Subcutaneous adipose tissue (tissue), 4 donors: Measurements from ENCODE around the gene CYGB. TPM values are rescaled to one million over a fixed set of nuclear protein-coding genes. Genes with fewer than 3 reads are reported as not detected.

Experiments
- total RNA-seq, 4 donors: library from RNA; depleted of rRNA; stranded (reverse); fragments of >200 nt; gene quantifications; one replicate each; pipeline ENCODE4 v1.1.0, GENCODE V29; 2016
- TF ChIP-seq, protein P1 (sequence below): fragments of 450-650 bp; IDR thresholded peaks from one replicate; pipeline ENCODE4 v1.5.1; 2016; ENCODE audit warnings: low read depth, mild to moderate bottlenecking, control low read depth, antibody characterized with exemption, moderate library complexity

Gene CYGB
- total RNA-seq, 4 donors from 2014 or later, result 29.9 to 48.6 (median 40.3) TPM

- TF ChIP-seq, protein P1, sequence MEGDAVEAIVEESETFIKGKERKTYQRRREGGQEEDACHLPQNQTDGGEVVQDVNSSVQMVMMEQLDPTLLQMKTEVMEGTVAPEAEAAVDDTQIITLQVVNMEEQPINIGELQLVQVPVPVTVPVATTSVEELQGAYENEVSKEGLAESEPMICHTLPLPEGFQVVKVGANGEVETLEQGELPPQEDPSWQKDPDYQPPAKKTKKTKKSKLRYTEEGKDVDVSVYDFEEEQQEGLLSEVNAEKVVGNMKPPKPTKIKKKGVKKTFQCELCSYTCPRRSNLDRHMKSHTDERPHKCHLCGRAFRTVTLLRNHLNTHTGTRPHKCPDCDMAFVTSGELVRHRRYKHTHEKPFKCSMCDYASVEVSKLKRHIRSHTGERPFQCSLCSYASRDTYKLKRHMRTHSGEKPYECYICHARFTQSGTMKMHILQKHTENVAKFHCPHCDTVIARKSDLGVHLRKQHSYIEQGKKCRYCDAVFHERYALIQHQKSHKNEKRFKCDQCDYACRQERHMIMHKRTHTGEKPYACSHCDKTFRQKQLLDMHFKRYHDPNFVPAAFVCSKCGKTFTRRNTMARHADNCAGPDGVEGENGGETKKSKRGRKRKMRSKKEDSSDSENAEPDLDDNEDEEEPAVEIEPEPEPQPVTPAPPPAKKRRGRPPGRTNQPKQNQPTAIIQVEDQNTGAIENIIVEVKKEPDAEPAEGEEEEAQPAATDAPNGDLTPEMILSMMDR, result no peak
Observed at GRCh38 chr17:76560877-76561221, 23.3 kb upstream of the CYGB start.

DNA sequence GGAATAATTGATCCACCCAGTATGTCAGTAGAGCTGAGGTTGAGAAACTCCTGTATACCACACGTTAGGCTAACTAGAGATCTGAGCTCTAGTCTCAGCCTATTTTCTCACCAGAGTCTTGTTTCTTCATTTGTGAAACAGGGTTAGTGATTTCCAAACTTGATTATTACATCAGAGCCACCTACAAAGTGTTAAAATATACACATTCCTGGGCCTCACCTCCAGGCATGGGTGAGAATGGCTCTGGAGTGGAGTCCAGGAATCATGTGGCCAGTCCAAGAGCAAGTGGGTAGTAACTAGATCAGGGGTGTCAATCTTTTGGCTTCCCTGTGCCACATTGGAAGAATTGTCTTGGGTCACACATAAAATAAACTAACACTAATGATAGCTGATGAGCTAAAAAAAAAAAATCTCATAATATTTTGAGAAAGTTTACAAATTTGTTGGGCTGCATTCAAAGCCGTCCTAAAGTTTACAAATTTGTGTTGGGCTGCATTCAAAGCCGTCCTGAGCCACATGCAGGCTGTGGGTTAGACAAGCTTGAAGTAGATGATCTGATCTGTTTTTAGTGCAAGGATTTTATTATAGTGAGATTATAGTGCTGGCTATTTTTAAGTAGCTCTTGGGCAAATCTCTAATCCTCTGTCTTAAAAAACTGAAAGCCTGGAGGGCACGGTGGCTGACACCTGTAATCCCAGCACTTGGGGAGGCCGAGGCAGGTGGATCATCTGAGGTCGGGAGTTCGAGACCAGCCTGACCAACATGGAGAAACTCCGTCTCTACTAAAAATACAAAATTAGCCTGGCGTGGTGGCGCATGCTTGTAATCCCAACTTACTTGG, 22.7 kb upstream of the CYGB start:
- TF ChIP-seq, protein P1, result no peak

DNA sequence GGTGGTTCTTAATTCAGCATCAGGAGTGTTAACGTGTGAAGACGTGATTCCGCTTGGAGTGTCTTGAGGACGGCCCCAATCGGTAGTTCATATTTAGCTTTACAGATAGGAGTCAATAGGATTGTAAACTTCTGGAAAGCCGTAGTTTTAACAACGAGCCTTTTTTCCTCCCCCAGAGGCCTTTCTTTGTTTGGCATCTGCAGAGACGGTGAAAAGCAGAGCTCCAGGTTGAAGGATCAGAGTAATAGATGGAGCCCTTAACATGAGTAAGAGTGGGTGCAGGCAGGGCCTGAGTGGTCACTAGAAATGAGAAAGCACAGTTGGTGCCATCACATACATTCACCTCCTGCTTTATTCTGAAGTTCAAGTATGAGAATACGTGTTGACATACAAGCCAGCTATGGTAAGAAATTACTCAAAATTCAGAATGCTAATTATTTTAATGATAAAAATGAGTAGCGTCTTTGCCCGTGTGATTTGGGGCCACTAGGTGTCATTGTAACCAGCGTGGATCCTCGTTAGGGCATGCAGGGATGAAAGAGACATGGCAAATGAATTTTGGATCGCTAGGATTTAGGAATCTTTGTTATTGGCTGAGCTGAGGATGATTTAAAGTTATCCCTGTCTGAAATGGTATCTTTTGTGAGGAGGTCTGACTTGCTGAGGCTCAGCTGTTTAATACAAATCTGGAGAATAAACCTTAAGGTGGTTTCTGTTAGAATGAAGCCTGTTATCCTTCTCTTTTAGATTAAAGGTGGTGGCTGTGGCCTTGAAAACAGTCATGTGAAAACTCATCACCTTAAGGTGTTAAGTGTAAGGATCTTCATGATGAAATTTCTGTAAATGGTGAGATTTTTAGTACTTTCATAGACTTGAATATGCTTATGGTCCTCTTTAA, 20.9 kb upstream of the CYGB start:
- TF ChIP-seq, protein P1, result no peak

DNA sequence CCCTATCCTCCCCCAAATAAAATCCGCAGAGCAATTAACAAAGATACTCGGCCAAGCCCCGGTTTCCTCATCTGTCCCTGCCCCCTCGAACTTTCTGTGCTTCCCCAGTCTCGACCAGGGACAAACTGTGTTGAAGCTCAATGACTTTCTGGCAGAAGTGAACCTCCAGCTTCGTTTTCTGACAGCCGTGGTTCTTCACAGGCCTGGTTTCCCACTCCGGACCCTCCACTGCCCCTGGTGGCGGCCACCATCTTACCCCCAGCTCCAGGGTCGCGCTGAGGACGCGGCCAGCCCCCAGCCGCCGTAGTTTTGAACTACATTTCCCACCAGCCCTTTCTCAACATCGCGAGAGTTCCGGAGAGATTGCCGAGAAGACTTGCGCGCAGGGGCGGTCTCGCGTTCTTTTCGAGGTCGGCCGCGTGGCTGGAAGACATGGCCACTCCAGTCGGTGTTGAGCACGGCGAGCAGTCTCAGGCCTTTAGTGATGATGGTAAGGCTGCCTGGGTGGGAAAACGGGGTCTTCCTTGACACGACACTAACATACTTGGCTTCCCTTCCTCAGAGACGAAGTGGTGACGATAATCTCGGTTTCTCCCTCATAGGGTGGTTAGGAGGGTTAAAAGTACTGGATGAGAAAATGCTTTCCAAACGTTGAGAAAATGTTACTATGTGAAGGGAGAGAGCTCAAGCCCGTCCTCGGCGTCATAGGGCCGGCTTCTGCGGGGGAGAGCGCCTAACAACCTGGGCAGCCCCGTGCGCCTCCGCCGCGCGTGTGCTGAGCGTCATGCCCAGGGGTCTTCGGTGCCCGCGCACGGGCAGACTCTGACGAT, 20.1 kb upstream of the CYGB start:
- TF ChIP-seq, protein P1, result no peak

- TF ChIP-seq, protein P1, result no peak
Observed at GRCh38 chr17:76556765-76557367, 19.4 kb upstream of the CYGB start.

DNA sequence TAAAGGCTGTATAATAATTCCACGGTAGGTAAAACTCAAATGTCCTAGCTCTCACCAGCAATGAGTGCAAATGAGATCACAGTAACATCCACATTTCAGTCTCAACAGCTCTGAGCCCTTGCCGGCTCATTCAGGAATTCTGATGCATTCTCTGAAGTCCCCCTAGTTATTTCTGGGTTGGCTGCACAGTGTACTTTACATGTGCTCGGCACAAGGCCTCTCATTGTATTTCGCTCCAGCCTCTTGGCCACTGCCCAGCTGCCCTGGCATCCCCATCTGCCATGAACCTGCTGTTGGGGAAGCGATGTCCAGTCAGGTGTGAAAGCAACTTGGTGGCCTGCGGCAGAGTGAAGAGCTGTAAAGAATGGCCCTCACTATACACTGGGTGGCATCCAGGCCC, 16.6 kb upstream of the CYGB start:
- TF ChIP-seq, protein P1, result no peak
